Bone marrow (tissue), 2 donors: ENCODE measurements around the gene AKT3.

Experiments used
- DNase-seq, 2 donors: peaks; one replicate each; lab custom pipeline; 2025; lab: John Stamatoyannopoulos, UW

Gene AKT3

GRCh38 chr1:243461700-243462099 lies 388.3 kb downstream of the AKT3 start:
- DNase-seq: no peak

- peak in 1 of 2 donors; percentile 83 for DNase-seq
These were observed 391.0 kb downstream of the AKT3 start for GRCh38 chr1:243459059-243459458.

DNA sequence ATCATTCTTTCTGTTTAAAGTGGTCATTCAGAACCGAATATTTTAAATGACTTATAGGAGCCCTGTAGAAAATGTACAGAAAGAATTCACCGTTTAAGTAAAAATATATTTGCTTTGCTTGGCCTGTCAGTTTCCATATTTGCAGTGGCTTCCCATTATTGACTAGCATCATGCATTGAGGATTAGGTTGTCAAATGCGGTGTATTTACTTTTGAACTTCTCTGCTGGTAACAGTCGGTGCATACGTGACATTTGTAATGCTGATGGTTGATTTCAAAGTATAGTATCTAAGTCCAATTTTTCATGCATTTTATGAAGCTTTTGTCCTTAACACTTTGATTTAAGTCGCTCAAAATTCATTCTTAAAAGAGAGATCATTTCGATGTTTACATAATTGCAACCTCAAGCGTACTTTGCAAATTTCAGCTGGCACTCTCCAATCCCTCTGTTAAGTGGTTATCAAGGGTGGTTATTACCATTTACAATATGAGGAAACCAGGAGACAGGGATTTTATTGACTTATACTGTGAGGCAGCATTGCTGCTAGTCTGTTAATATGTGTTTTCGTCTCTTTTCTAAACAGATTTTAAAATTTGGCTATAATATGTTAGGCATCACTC lies 392.6 kb downstream of the AKT3 start:
- DNase-seq: no peak

DNA sequence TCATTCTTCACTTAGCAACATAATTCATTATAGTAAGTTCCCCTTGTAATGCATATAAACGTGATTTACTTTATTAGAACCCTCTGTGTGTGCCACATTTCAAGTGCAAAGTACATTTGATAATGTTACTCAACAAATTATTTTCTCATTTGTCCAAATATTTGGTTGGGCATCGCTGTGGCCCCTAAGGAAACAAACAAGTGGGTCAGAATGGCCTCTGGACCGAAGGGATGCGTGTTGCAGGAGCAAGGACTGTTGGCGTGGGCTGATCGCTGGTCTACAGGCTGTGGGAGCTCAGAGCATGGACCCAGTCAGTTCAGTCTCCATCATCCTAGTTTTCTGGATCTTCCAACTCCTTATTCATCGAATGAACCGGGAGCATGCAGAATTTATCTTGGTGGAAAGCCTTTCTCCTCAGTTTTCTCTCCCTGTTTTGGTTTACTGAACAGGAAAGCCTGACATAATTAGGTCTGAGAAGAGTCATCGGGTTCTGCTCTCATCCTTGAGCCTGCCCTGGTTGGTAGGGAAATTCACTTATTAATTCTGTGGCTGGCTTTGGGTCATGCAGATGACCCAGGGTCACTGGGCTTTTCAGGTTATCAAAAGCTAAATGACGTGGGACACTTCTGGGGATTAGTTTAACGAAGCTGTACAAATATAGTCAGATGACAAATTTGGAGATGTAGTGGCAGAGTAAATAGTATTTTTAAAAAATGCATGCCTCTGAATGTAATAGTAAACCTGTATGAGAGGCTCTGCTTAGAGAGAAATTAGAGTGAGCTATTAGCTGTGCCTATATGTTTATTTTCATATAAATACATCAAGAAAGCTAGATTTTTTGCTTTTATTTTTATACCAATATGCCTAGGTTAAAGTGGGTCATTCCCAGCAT lies 394.0 kb downstream of the AKT3 start:
- no peak for DNase-seq

DNA sequence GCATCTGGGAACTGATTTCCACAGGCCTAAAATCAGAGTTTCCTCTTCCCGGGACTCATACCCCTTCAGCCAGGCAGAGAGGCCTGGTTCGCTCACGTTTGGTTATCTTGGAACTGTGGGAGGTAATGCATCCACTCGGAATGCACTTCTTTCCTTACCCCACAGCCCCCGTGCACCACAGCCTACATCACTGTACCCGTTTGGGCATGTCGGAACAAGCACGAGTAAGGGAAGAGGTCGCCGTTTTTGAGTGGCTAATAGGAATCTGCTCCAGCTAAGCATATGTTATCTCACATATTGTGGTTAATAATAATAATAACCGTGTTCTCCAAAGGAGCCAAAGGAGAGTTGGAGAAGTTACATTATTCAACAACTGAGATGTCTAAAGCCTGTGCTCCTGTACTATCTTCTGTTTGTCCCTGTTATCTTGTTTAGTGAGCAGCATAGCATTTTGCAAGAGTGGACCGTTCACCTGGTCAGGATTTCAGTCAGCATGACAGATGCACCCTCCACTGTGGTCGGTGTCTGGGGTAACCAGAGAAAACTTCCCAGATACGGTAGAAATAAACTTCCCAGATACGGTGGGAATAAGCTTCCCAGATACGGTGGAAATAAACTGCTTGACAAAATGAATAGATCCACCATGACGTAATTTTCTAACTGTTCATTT lies 395.6 kb downstream of the AKT3 start:
- no peak for DNase-seq

DNA sequence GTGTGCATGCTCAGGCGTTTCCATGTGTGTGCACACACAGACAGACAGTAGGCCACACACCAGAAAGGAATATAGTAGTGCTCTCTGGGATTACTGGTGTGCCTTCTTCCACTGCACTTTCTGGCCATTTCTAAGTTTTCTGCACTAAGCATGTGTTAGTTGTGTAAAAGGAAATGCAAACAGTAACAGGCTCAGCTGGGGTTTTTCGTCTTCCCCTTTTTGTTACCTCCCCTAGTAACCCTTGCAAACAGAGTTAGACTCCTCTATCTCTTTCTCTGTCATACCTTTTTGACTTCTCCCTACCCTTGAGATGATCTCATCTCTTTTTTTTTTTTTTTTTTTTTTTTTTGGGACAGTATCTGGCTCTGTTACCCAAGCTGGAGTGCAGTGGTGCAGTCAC lies 398.0 kb downstream of the AKT3 start:
- peak in 1 of 2 donors; percentile 90 for DNase-seq

GRCh38 chr1:243449373-243449772 lies 400.7 kb downstream of the AKT3 start:
- no peak for DNase-seq

- DNase-seq: no peak
These were observed 402.2 kb downstream of the AKT3 start for GRCh38 chr1:243447844-243448243.

GRCh38 chr1:243447347-243447746 lies 402.7 kb downstream of the AKT3 start:
- peak in 1 of 2 donors; percentile 47 for DNase-seq

DNA sequence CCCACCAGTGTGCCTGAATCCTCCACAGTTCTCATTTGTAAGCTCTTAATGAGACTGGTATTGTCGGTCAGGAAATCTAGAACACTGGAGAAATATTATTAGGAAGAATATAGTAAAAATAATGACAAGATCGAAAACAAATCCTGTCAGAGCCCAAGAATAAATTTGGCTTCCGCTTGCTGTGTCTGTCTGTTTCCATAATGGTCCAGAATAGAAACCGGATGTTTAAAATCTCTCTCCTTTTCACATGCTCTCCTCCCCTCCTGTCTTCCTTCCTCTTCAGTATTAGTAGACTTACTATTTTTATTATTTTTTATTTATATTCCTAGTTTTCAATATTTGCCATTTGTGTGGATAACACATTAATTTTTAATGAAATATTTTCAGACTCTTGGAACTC lies 406.5 kb downstream of the AKT3 start:
- DNase-seq: peak in 1 of 2 donors; percentile 44

- no peak for DNase-seq
These were observed 408.4 kb downstream of the AKT3 start for GRCh38 chr1:243441601-243442000.

GRCh38 chr1:243440406-243440805 lies 409.6 kb downstream of the AKT3 start:
- DNase-seq: no peak

- no peak for DNase-seq
These were observed 411.2 kb downstream of the AKT3 start for GRCh38 chr1:243438815-243439214.
